Spleen (tissue), 11 donors: ENCODE data around the gene FAM120A. TPM values are rescaled to one million over a fixed set of nuclear protein-coding genes. Genes with fewer than 3 reads are reported as not detected.

Experiments used
- DNase-seq: peaks from one replicate; pipeline ENCODE4 v3.0.0-alpha.2; 2020
- H3K27ac ChIP-seq, 8 donors: fragments of 200-600 bp; sonication (generic) in 7 of 8; 1 replicate in 4 of 8; 2 replicates in 4 of 8; pipeline versions ENCODE4 v1.5.0 to v1.8.0; 2016 to 2021; ENCODE audit warnings: inconsistent platforms in 4 of 8, mild to moderate bottlenecking in 4 of 8, moderate library complexity in 1 of 8
- H3K27me3 ChIP-seq, 7 donors: fragments of 200-600 bp; sonication (generic) in 6 of 7; replicated peaks in 1 of 7; 1 replicate in 4 of 7; 2 replicates in 3 of 7; pipeline versions ENCODE4 v1.5.0 to v1.8.0; 2016 to 2021; ENCODE audit warnings: inconsistent platforms in 3 of 7, mild to moderate bottlenecking in 1 of 7
- H3K36me3 ChIP-seq, 6 donors: fragments of 200-600 bp; sonication (generic) in 5 of 6; 1 replicate in 4 of 6; 2 replicates in 2 of 6; pipeline versions ENCODE4 v1.5.0 to v1.8.0; 2016 to 2021; ENCODE audit warnings: inconsistent platforms in 2 of 6
- H3K4me1 ChIP-seq, 6 donors: fragments of 200-600 bp; sonication (generic) in 5 of 6; 1 replicate in 3 of 6; 2 replicates in 3 of 6; pipeline versions ENCODE4 v1.5.0 to v1.8.0; 2016 to 2021; ENCODE audit warnings: inconsistent platforms in 3 of 6
- H3K4me3 ChIP-seq, 8 donors: fragments of 200-600 bp; sonication (generic) in 7 of 8; 1 replicate in 4 of 8; 2 replicates in 4 of 8; pipeline versions ENCODE4 v1.5.0 to v1.8.0; 2016 to 2021; ENCODE audit warnings: inconsistent platforms in 4 of 8, mild to moderate bottlenecking in 4 of 8, moderate library complexity in 2 of 8
- H3K9me3 ChIP-seq, 8 donors: fragments of 200-600 bp; sonication (generic) in 7 of 8; 1 replicate in 4 of 8; 2 replicates in 4 of 8; pipeline versions ENCODE4 v1.5.0 to v1.8.0; 2016 to 2021; ENCODE audit warnings: inconsistent platforms in 4 of 8
- POLR2A ChIP-seq, 3 donors: fragments of 450-650 bp; IDR thresholded peaks; one replicate each; pipeline ENCODE4 v1.5.1; 2017; ENCODE audit warnings: antibody characterized with exemption in 3 of 3, mild to moderate bottlenecking in 1 of 3
- POLR2AphosphoS5 ChIP-seq, 3 donors: sonication (generic); formaldehyde crosslinking; IDR thresholded peaks; one replicate each; pipeline ENCODE4 v1.5.1; 2017; ENCODE audit warnings: antibody characterized with exemption in 3 of 3
- WGBS, 5 donors: extraction: QIAGEN DNeasy Blood & Tissue Kit in 3 of 5; methylation state at CpG; one replicate each; pipeline versions ENCODE4 v1.1.5 to v1.1.7; 2013 to 2018; 5-methylcytosine and 5-hydroxymethylcytosine counted together
- intact Hi-C: fragments of 100-400 bp; cut with DNase I; formaldehyde crosslinking; loops from one replicate; pipeline ENCODE4 v1.15.0; 2023; ENCODE audit warnings: low total_unique reads
- polyA plus RNA-seq, 3 donors: library from polyadenylated mRNA; stranded (reverse); fragments of 200-250 nt; gene quantifications; one replicate each; pipeline ENCODE4 v1.2.1, GENCODE V29; 2013
- total RNA-seq, 7 donors: library from RNA; depleted of rRNA in 3 of 7; stranded (reverse); fragments of >200 nt in 3 of 7; fragmentation: NEBNext Ultra II Directional in 4 of 7; extraction: Animal tissue kit (Norgen Biotek cat#: 25700) in 4 of 7; gene quantifications; one replicate each; pipeline versions ENCODE4 v1.1.0 to v1.2.1, GENCODE V29; 2016 to 2021
- TF ChIP-seq, protein P1 (sequence below), 11 experiments: fragments of 200-600 bp in 7 of 11; fragments of 450-650 bp in 4 of 11; sonication (generic) in 4 of 11; IDR thresholded peaks in 8 of 11; conservative IDR thresholded peaks in 3 of 11; 1 replicate in 7 of 11; 2 replicates in 4 of 11; pipeline versions ENCODE4 v1.4.0 to v1.8.0; 2016 to 2021; ENCODE audit warnings: antibody characterized with exemption in 11 of 11, inconsistent platforms in 4 of 11, mild to moderate bottlenecking in 1 of 11
- donor health status: healthy with polysubstance abuse.
- donor health status: DM: no; HTN: no; CAD: no; lungs with moderate emphysema.
- donor health status: DM: no; HTN: no; CAD: no.
- donor health status: Bipolar disorder and iron deficiency.
- donor health status: healthy.
- donor health status: DM: no; HTN: no; CAD: no.
- donor health status: DM: yes; HTN: yes; CAD: no.

The FAM120A gene
- total and polyA plus RNA-seq, 10 donors, result 33.0 to 116 (median 102) TPM

- intact Hi-C loops, result no loop called here
- Histone ChIP-seq H3K9me3 (peaks cover 0 to 9% (median 3%) of the 10 kb centered on the region in 8 donors), H3K4me1 (peaks cover 11 to 76% (median 48%) of the 10 kb centered on the region in 6 donors), H3K27ac (no peak overlapping the region), H3K27me3 (no peaks in the 10 kb centered on the region), H3K36me3 (no peaks in the 10 kb centered on the region), H3K4me3 (no peak overlapping the region)
- TF ChIP-seq POLR2AphosphoS5 (IDR thresholded peaks at IDR 0.05), result no peak
- no peak for TF ChIP-seq POLR2A (IDR thresholded peaks at IDR 0.05)
- TF ChIP-seq, protein P1, sequence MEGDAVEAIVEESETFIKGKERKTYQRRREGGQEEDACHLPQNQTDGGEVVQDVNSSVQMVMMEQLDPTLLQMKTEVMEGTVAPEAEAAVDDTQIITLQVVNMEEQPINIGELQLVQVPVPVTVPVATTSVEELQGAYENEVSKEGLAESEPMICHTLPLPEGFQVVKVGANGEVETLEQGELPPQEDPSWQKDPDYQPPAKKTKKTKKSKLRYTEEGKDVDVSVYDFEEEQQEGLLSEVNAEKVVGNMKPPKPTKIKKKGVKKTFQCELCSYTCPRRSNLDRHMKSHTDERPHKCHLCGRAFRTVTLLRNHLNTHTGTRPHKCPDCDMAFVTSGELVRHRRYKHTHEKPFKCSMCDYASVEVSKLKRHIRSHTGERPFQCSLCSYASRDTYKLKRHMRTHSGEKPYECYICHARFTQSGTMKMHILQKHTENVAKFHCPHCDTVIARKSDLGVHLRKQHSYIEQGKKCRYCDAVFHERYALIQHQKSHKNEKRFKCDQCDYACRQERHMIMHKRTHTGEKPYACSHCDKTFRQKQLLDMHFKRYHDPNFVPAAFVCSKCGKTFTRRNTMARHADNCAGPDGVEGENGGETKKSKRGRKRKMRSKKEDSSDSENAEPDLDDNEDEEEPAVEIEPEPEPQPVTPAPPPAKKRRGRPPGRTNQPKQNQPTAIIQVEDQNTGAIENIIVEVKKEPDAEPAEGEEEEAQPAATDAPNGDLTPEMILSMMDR (IDR thresholded peaks at IDR 0.05 in 8 of 11, conservative IDR thresholded peaks at IDR 0.05 in 3 of 11), result no peak
- WGBS, 5 donors, result 77 to 99% (median 95%) methylated on average over 4 of the region's 4 CpGs
- no peak for DNase-seq
Observed at GRCh38 chr9:93585695-93586094, 134.2 kb downstream of the FAM120A start.

DNA sequence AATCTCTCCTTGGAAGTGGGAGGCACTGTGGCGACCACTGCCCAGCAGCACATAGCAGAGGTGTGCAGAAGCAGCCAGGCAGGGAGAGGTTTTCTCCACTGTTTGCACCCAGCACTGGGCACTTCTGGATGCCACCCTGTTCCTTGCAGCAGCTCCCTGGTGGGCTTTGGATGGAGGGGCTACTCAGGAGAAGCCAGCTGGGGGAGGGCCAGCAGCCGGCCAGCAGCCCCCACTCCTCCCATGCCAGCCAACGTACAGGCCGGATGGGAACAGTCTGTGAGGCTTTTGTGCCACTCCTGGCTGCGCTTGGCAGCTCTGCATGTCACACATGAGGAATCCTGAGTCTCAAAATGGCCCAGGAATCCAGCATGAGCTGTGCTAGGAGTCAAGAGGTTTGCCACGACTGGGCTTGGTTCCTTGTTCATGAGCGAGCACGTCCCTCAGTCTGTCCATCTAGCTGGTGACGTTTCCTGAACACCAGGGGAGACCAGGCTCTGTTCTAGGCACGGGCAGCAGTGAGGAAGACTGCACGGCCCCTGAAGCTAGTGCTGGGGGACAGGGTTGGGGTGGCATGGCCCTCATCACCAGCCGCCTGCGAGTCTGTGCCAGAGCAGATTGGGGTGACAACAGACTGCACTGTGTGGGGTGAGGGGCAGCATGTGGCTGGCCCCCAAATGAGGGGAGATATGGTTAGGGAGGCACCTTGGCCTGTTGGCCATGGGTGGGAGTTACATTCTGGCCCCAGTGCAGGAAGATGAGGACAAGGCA is 135.0 kb downstream of the FAM120A start:
- no peak overlapping the region for H3K27ac ChIP-seq
- WGBS, 5 donors, result 88 to 93% (median 91%) methylated on average over 8 to 13 of the region's 13 CpGs
- TF ChIP-seq, protein P1 (IDR thresholded peaks at IDR 0.05 in 8 of 11, conservative IDR thresholded peaks at IDR 0.05 in 3 of 11), result no peak
- TF ChIP-seq POLR2A (IDR thresholded peaks at IDR 0.05), result no peak
- H3K9me3 ChIP-seq, result peaks cover 0 to 9% (median 3%) of the 10 kb centered on the region in 8 donors
- H3K4me1 ChIP-seq, result peaks cover 11 to 76% (median 45%) of the 10 kb centered on the region in 6 donors
- intact Hi-C loops, result no loop called here
- DNase-seq, result no peak
- no peaks in the 10 kb centered on the region for H3K36me3 ChIP-seq
- no peak overlapping the region for H3K4me3 ChIP-seq
- H3K27me3 ChIP-seq, result no peaks in the 10 kb centered on the region

- Histone ChIP-seq H3K9me3 (peaks cover 0 to 9% (median 3%) of the 10 kb centered on the region in 8 donors), H3K4me3 (no peak overlapping the region), H3K27me3 (no peaks in the 10 kb centered on the region), H3K4me1 (peaks cover 11 to 76% (median 46%) of the 10 kb centered on the region in 6 donors), H3K27ac (no peak overlapping the region), H3K36me3 (no peaks in the 10 kb centered on the region)
- intact Hi-C loops, result no loop called here
- 90 to 96% (median 94%) methylated on average over 7 of the region's 7 CpGs for WGBS, 5 donors
- DNase-seq, result no peak
- no peak for TF ChIP-seq POLR2AphosphoS5 (IDR thresholded peaks at IDR 0.05)
- no peak for TF ChIP-seq POLR2A (IDR thresholded peaks at IDR 0.05)
- TF ChIP-seq, protein P1 (IDR thresholded peaks at IDR 0.05 in 8 of 11, conservative IDR thresholded peaks at IDR 0.05 in 3 of 11), result no peak
Observed at GRCh38 chr9:93587284-93587650, 135.8 kb downstream of the FAM120A start.

DNA sequence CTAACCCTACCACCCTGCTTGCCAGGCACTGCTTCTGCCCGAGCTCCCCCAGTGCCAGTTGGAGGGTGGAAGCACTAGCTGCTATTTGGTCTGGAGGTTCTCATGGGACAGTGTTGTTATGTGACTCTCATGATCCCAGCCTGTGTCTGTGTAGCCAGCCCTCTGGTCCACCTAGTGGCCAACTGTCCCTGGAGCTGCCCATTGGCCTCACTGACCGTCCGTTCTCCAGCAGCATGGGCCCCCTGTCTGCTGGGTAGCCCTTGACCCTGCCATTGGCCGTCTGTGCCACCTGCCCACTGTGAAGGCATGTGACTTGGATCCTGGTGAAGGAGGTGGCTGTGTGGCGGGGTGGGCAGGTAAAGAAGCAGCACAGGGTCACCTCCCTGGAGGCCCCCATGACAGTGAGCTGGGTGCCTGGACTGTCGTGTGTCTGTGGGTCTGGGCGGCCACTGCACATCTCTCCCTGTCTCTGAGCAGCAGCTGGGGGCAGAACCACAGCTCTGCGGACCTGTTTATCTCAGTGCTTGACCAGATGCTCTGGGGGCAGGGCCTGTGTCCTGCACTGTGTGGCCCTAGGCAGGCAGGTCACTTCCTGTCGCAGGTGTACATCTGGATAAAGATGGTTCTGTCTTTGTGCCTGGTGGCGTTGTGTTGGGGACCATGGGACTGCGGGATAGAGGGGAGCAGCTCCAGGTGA is 136.3 kb downstream of the FAM120A start:
- DNase-seq, result peak; percentile 64
- intact Hi-C loops, result no loop called here

More for the DNA sequence above, 136.3 kb downstream of the FAM120A start:
- H3K27me3 ChIP-seq, result no peaks in the 10 kb centered on the region
- peak overlapping the region in 1 of 8 donors; percentile 60 for H3K27ac ChIP-seq
- TF ChIP-seq POLR2AphosphoS5 (IDR thresholded peaks at IDR 0.05) (no peak), POLR2A (IDR thresholded peaks at IDR 0.05) (no peak)
- TF ChIP-seq, protein P1 (IDR thresholded peaks at IDR 0.05 in 8 of 11, conservative IDR thresholded peaks at IDR 0.05 in 3 of 11), result peak in 2 of 11 experiments; percentile 14 to 16
- H3K4me3 ChIP-seq, result no peak overlapping the region
- H3K4me1 ChIP-seq, result peaks cover 11 to 76% (median 45%) of the 10 kb centered on the region in 6 donors
- WGBS, 5 donors, result 89 to 92% (median 91%) methylated on average over 7 to 11 of the region's 11 CpGs
- peaks cover 0 to 9% (median 3%) of the 10 kb centered on the region in 8 donors for H3K9me3 ChIP-seq
- no peaks in the 10 kb centered on the region for H3K36me3 ChIP-seq
